HG03460 (cell line): Measurements from ENCODE around the gene NFIX.

Experiments
- ATAC-seq: cut with Tn5 transposase; IDR thresholded peaks from one replicate; pipeline ENCODE4 v1.9.1; 2021; ENCODE audit not compliant: unreplicated experiment

Gene NFIX

DNA sequence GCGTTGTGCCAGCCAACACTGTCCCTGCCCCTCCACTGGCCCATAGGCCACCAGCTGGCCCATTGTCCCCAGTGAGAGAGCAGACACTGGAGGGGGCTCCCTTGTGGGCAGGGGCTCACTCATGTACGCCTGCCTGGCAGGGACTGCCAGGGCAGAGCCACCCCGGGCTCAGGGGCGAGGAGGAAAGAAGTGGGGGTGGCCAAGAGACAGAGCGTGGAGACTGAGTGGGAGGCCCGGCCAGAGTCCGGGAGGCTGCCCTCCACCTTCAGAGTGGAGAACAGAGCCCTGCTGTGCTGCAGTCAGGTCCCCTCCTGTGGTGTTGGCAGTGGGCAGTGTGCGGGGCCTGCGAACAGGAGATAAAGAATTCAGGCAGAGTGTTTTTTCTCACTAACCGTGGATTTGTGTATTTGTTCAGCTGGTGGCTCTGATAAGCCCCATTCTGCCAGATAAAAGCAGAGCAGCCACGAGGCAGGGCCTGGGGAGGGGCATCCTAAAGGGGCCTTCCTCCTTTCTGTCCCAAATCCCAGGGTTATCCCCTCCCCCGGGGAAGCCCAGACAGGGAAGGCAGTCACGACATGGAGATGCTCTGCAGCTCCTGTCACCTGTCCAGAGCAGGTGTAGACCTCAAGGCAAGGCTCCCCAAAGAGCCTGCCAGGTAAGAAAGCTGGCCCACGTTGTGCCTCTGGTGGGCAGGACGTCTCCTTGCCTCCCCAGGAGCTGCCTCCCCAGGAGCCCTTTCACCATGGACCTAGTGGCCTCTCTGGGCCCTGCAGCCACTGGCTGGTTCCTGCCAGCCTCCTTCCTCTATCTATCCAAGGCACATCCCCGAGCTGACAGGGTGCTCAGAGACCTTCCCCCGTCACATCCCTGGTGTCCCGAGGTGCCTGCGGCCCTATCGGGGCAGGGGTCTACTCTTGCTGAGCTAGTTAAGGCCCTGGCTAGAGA lies 74.4 kb downstream of the NFIX start:
- ATAC-seq, result no peak

DNA sequence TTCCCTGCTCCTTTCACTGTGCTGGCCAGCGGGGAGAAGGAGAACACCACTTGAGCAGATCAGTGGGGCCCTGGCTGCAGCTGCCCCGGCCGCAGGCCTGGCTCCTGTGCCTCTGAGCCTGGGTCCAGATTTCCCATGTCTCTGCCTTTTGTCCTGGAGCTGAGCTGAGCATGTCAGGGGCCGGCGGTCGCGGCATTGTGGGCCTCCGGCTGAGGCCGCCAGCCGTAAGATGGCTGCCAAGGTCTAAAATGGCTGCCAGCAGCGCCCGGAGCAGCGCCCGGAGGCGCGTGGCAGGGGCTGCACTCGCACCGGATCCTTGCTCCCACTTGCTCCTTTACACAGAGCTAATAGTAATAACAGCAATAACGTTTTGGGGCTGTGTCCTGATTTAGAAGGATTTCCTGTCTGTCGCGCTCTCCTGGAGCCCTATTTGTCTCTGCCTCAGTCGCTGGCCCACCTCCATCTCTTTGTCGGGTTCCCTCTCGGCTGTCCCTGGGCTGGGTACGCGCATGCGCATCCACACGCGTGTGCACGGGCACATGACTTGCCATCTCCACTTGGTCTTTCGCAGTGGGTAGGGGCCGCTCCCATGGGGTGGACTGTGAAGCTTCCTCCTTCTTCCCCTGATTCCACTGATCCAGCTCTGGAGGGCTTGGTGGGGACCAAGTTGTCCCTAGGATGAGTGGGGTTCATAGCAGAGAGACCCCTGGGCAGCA lies 75.3 kb downstream of the NFIX start:
- ATAC-seq, result no peak

DNA sequence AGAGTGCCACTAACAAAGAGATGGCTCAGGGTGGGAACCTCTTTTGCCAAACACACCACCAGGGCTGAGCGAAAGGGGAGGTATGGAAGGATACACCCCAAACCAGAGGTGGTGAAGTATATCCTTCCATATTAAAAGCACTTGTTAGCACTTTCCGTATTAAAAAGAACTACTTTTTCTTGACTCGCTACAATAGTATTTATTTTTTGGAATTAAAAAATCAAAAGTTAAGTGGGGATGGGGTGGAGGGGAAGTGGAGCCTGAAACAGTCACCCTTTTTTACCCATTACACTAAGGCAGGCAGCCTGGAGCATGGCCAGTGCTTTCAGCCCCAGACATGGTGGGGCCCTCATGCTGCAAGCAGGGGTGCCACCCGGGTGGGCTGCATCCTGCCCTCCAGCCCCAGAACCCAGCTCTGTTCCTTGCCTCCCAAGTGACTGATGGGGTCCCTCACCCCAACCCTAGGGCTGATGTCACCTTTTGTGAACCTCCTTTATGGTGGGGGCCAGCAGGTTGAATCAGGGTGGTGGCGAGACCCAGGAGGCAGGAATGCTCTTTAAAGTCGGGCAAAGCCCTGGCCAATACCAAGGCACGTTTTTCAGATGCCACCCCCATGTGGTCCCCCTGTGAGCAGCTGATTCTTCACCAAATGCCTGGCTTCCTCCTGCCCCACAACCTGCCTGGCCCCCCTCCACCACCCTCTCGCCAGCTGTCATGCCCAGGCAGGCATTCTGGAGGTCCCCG lies 76.3 kb downstream of the NFIX start:
- ATAC-seq, result no peak

DNA sequence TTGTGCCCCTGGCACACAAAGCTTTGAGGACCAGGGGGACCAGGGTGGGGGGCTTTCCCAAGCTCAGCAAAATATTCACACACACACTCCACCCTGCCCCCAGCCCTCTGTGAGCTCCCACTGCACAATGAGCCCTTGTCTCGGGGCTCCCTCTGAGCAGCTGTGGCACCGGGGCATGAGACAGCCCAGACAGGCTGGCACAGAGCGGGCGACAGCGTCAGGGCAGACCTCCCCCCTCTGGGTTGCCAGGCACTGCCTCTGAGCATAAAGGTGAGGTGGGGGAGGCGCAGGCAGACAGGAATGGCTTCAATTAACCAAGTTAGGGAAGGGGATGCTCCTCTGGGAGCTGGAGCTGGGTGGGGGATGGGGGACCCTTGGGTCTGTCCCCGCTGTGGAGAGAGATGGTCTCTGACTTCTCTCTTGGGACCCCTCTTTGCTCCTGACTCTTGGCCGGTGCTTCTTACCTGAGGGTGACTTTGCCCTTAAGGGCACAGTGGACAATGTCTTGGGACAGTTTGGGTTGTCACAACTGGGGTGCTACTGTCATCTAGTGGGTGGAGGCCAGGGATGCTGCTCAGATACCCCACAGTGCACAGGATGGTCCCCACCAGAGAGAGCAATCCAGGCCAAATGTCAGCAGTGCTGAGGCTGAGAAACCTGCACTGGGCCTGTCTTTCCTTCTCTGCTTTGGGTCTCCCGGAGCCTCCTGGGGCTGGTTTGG lies 77.1 kb downstream of the NFIX start:
- ATAC-seq, result no peak

DNA sequence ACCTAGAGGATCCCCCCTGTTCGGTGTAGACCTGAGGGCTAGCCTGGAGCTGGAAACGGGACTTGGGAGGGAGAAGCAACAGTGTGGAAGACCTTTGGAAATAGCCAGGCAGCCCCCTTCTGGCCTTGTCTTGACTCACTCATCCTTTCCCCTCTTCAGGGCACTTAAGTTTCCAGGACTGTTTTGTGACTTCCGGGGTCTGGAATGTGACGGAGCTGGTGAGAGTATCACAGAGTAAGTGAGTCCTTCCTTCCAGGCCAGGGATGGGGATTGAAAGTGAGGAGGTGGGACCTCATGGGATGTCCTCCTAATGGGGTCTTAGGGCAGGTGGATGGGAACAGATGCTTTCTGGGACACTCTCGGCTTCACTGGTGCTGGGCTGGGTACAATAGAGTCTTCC lies 78.0 kb downstream of the NFIX start:
- no peak for ATAC-seq

DNA sequence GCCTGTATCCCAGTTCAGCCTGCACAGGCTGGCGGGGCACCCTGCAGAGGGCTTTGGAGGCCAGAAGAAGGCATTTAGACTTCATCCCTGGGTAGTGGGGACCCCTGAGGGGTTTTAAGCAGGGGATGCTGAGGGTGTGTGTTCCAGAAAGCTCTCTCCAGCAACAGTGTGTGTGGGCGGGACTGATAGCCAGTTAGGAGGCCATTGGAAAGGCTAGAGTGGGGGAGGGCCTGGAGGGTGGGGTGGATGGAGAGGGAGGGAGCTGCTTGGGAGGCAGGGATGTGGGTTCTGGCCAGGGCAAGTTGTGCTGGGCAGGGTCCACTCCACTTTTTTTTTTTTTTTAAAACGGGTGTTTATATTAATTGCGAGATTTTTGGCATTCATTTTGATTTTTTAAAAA lies 79.1 kb downstream of the NFIX start:
- ATAC-seq, result no peak

DNA sequence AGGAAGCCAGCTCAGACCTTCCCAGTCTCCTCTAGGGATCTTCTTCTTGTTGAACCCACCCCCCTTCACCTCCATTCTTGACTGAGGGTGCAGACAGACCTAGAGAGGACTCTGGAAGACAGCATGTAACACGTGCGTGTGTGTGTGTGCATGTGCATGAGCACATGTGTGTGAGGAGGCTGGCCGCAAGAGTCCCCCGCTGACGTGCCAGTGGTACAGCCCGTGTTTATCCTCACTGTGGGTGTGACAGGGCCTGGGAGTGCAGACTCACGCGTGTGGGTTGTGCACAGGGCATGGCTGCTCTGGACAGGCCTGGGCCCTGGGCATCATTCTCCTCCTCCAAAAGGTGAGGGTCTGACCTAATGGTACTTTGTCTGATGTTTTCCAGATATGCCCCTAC lies 81.0 kb downstream of the NFIX start:
- no peak for ATAC-seq

DNA sequence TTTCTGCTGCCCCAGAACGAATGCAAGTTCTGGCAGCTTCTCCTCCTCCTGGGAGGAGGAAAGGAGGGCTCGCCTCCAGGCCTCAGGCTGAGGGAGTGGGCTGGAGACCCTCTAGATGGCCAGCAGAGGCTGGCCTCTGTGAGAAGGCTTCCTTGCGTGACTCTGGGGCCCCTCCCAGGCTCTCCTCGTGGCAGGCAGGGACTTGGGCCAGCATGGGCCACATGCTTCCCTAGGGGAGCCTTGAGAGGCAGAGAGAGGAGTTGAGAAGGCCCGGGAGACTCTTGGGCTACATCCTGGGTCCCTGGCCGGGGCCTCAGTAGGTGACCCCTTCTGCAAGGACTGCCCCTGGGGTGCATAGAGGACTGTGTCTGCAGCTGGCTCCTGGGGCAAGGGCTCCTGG lies 81.5 kb downstream of the NFIX start:
- no peak for ATAC-seq

DNA sequence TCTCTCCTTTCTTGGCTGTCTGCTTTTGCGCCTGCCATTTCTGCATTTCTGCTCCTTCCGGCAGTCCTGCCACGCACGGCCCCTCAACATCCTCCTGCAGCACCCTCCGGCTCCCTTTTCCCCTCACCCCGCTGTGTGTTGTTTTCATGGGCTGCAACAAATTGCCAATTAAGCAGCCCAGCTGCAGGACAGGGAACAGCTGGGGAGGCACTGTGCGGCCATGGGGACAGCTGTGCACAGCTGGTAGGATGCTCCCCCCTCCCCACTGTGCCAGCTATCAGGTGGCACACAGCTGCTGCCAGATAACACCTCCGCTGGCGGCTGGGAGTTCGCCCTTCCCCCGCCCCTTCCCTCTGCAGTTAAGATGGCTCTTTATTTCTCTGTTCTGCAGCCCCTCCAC lies 82.0 kb downstream of the NFIX start:
- no peak for ATAC-seq

DNA sequence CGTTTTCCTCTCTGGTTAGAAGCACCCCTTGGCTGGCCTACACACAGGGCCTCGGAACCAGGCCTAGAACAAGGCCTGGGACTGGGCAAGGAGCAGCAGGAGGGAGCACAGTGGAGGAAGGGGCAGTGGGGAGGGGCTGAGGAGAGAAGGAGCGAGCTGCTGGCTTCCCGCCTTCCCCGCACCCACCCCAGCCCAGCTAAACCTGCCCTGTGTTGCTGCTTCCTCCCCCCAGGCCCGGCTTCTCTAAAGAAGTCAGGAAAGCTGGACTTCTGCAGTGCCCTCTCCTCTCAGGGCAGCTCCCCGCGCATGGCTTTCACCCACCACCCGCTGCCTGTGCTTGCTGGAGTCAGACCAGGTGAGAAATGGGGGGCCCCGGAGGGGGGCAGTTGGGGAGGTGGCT lies 83.1 kb downstream of the NFIX start:
- no peak for ATAC-seq

DNA sequence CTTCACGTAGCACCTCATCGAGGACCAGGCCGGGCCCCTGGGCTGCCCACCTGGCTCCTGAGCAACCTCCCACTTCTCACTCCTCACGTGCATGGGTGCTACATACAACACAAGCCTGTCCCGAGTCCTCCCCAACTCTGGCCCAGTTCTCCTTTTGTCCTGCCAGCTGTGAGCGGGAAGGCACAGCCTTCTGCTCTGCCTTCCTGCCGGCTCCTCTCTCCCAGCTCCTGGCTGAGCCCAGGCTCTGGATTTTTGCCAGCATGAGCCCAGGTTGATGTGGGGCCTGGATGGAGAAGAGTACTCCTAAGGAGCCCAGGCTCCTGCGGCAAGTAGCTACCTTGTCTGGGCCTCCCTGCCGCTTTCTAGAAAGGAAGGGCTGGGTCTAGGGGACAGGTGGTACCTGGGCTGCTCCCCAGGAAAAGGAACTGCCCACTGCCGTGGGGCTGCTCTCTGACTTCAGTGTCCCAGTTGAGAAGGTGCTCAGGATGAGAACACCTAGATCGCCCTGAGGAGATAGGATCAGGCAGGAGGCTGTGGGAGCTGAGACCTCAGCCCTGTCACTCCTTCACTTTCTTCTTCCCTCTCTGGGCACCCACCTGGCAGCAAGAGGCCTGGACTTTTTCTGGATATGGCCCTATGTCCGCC lies 83.7 kb downstream of the NFIX start:
- no peak for ATAC-seq

DNA sequence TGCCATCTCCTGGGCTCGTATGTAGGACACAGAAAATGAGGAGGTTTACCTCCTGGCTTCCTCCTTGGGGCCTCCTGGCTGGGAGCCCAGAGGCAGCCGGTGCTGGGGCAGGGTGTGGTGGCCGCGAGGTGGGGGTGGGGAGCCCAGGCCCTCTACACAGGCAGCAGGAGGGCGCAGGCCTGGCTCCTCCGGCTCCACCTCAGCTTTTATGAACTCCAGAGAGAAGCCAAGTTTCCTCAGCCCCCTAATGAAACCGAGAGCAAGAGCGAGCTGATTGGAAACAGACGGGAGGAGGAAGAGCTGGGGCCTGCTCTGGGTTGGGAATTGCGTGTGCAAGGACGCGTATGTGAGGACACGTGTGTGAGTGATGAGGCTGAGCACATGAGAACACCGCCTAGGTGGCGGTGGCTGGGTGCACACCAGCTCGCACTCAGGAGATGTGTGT lies 84.3 kb downstream of the NFIX start:
- ATAC-seq, result no peak

DNA sequence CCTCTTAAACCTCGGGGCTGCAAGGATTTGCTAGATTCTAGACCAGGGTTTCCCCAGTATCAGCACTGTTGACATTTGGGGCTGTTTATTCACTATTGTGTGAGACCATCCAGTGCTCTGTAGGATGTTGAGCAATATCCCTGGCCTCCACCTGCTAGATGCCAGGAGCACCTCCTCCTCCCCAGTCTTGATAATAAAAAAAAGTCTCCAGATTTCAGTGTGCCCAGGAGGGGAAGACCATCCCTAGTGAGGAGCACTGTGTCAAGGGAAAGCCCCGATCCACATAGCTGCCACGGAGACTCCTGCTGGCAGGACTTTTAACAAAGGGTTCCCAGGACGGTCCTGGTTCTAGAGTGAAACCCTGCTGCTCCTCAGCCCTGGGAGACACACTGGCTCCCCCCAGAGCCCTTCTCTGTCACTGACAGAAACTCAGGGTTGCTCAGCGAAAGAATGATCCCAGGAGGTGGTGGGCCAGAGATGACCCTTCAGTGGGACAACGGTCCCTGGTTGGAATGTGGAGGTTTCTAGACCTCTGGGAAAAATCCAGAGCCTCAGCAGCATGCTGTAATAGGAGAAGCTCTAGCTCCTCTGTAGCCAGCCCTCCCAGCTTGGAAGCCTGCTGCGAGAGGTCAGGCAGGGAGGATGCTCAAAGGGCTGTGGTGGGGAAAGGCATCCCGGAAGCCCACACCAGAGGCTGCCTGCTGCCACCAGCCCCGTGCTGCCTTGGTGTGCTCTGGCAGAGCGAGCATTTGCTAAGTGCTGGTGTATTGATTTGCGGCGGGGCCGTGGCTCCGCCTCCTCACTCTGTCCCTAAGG lies 87.1 kb downstream of the NFIX start:
- ATAC-seq, result no peak

DNA sequence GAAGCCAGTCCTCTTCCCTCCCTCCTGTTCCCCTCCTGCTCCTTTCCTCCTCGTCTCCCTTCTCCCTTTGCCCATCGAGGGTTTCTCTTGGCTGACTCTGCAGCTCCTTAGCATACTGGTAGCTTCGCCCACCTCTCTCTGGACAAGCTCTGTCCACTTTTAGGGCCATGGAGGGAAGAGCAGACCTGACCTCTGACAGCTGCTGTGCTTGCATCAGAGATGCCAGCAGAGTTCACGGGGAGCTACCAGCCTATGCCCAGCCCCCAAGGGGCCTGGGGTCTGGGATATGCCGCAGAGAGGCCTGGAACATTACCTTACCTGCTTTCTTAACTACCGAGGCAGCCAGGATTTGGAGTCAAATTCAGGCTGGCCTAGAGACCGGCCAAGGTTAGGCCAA lies 87.7 kb downstream of the NFIX start:
- ATAC-seq, result no peak

DNA sequence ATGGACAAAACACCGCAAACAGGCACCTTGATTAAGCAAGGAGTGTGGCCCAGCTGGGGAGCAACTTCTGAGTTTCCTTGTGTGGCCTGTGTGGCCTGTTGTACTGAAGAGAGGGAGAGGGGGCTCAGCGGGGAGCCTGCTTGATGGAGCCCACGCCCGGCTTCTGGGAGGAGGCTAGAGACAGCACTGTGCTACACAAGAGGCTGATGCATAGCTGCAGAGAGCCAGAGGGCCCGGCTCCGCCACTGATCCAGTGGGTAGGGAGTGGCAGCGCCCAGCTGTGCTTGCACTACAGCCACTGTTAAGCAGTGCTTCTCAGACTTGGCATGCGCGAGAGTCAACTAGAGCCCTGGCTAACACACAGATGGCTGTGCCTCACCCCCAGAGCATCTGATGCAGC lies 88.4 kb downstream of the NFIX start:
- ATAC-seq, result no peak

DNA sequence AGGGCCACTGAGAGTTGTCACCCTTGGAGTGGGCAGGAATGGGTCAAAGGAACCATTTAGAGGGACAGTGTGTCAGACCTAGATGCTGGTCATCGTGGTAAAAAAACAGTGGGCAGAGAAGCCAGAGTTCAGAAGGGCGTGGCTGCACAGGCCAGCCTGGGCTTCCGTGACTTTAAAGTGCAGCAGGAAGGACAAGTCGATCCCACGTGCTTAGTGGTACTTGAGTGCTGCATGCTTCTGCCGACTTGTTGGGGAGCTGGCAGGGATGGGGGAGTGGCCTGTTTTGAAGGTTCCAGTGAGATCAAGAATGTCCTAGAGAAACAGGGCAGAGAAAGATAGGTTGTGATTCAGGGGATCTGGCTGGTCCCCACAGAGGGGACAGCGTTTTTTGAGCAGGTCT lies 90.4 kb downstream of the NFIX start:
- ATAC-seq, result no peak

DNA sequence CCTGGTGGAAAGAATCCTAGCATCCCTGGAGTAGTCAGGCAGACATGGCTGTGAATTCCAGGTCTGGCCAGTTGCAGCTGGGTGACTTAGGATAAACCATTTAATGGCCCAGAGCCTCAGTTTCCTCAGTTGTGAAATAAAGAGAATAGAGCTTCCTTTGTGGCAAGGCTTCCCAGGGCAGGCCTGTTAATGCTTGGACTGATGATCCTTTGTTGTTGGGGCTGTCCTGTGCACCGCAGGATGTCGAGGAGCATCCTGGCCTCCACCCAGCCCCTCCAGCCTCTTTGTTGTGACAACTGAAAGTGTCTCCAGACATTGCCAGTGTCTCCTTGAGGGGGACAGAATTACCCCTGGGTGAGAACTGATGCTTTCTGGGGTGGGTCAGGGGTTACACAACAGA lies 91.1 kb downstream of the NFIX start:
- ATAC-seq, result no peak

DNA sequence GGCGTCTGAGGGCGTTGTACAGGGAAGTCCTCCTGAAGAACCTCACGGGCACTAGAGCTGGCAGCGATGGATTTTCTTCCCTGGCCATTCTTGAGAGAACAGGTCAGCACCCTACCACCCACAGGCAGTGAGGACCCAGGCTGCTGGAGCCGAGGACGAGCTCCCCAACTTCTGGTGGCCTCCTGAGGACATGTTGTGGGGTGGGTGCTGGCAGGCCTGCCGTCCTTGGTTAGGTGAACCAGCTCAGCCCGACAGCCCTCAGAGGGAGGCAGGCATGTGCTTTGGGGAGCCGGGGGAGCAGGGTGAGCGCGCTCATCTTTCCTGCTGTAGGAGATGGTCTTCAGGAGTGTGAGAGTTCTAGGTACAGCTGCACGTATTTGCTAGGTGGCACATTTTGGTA lies 92.0 kb downstream of the NFIX start:
- ATAC-seq, result no peak

DNA sequence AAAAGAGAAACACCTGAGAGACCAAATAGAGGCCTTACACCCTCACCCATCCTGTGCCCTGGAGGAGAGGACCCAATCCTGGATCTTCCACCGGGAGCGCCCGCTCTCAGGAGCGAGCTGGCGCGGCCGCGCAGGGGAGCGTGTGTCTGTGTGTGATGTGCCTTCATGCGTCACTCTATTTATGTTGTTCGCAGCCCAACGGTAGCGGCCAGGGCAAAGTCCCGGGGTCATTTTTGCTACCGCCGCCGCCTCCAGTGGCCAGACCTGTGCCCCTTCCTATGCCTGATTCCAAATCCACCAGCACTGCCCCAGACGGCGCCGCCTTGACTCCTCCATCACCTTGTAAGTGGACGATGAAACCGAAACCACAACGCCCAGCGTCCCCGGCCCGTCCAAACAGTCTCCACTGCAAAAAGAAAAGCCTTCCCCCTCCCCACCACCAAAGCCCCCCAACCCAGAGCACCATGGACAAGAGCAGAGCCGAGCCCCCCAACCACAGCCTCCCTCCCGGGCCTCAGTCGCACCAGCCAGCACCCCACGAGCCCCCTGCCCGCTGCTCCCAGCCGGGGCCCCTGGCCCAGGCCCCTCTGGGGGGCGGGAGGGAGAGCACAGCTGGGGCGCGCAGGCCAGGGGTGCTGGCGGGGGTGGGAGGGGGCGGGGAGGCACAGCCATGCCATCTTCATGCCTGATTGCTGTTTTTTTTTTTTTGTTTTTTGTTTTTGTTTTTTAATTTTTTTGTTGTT lies 92.7 kb downstream of the NFIX start:
- no peak for ATAC-seq
